Dermis blood vessel endothelial cell (primary cell): ENCODE results near the gene LPCAT4. TPM values are rescaled to one million over a fixed set of nuclear protein-coding genes. Genes with fewer than 3 reads are reported as not detected.

ENCODE experiments used
- DNase-seq: peaks from one replicate; pipeline ENCODE4 v3.0.0; 2010
- total RNA-seq: library from RNA; depleted of rRNA; stranded (reverse); fragments of >200 nt; gene quantifications from 2 replicates; pipeline ENCODE4 v1.2.3, GENCODE V29; 2014

Gene LPCAT4
- total RNA-seq, 1 donor from 2014 or later: 9.5 TPM

- peak; percentile 12 for DNase-seq
These were observed 29.9 kb downstream of the LPCAT4 start for GRCh38 chr15:34336991-34337556.

DNA sequence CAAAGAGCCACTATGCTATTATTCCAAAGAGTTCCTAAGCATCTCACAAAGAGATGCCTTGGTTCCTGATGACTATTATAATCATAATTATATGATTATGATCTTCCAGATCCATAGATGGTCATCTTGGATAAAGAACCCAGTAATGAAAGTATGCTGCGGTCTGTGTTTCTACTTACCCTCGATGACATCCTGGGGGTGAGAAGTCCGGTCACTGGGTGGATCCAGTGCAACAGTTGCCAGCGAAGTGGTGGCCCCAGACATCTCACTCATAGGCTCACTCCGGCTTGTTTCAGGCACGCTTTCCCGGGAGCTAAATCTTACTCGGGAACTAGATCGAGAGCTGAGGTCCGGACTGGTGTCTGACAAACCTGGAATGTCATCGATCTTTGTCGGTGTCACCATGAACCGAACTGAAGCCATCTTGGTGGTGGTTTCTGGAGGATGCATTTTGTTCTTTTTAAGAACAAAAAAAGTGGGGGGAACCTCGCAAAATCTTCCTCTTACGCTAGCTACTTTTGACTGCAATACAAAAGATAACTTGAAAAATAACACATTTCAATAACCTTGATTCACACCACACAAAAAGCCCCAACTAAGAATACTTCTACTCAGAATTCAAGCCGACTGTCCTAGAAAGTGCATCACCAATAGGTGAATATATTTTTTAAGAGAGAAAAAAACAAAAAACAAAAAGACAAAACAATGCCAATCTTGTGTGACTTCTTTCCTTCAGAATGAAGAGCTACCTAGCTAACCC is 30.6 kb downstream of the LPCAT4 start:
- DNase-seq: no peak

DNA sequence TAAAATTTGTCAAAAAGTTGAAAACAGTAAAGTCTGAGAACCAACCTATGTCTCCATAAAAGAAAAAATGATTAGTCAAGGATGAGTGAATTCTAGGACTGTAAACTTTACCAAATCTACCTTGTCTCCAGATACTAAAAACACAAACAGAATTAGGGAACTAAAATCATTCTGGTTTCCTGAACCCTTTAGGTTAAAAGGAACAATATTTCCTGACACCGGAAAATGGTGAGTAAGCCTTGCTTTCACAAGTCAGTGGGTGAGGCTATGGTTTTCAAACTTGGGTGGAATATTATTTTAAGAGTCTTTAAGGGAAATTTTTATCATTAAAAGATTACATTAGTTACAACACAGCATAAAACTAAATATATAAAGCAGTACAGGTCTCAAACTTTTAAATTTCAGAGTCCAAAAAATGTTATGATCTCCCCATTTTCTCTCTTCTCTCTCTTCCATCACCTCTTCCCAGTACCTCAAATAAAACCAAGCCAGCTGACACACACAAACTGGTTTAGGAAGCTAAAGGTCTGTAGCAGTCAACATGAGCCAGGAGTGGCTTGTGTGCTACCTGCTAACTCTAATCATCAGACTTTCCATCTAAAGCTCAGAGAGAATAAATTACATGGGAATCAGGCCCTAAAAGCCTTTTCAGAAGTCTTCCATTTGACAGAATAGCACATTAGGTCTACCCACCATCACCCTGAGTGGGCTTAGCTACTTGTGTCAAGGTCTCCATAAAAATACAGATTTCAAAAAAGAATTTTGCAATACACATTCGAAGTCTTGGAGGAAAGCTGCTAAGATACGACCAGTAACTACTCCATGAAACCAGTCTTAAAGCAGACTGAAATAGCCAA is 31.6 kb downstream of the LPCAT4 start:
- peak; percentile 77 for DNase-seq

- DNase-seq: peak; percentile 12
These were observed 32.3 kb downstream of the LPCAT4 start for GRCh38 chr15:34334672-34335071.

- DNase-seq: no peak
These were observed 34.4 kb downstream of the LPCAT4 start for GRCh38 chr15:34332553-34333120.

DNA sequence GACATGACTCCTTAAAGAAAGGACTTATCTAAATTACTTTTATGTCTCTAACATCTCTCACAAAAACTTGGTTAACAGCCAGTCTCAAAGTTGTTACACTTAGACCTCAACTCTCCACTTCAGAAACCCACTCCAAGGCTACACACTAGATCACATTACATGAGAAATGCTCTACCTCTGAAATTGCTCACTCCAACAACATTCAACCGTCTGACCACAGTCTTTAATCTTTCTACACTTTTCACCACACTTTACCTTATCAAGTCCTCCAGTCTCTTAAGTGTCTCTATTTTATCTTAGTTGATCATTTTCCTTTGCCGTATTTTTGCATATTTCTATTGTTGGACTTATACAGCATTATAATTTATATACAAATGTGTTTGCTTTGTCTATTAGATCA is 35.2 kb downstream of the LPCAT4 start:
- no peak for DNase-seq

- no peak for DNase-seq
These were observed 36.7 kb downstream of the LPCAT4 start for GRCh38 chr15:34330279-34330678.

- no peak for DNase-seq
These were observed 38.0 kb downstream of the LPCAT4 start for GRCh38 chr15:34329006-34329405.

DNA sequence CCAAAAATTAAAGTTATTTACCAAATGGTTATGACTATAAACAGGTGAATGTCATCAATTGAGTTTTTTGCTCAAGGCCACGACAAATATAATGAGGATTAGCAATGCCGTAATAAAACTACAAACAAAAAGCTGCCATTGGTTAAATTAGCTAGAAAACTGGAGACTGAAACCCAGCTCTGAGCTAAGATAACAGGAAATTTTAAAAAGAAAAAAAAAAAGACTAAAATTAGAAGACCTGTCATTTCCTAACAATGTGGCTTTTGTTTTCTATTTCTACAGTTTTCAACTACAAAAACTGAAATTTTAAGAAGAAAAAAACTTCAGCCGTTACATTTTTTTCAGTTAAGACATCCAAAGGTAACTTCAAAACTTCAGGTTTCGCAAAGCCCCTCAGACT is 39.1 kb downstream of the LPCAT4 start:
- no peak for DNase-seq

DNA sequence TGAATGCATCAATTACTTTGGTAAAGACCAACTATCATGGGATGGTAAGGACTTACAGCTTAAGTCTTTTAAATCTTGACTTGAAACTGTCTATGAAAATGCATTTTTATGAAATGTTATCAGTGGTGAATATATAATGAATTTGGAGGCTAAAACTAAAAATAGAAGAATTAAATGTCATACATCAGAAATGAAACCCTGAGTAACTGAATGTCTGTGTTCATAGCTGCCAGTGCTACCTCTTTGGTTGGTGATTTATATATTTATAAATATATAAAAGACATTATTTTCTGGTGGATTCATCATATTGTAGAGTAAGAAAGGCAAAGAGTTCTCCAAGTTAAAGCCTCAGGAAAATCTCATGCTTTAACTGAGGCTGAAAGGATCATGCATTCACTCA is 41.6 kb downstream of the LPCAT4 start:
- DNase-seq: no peak

GRCh38 chr15:34324933-34325332 is 42.1 kb downstream of the LPCAT4 start:
- DNase-seq: no peak

DNA sequence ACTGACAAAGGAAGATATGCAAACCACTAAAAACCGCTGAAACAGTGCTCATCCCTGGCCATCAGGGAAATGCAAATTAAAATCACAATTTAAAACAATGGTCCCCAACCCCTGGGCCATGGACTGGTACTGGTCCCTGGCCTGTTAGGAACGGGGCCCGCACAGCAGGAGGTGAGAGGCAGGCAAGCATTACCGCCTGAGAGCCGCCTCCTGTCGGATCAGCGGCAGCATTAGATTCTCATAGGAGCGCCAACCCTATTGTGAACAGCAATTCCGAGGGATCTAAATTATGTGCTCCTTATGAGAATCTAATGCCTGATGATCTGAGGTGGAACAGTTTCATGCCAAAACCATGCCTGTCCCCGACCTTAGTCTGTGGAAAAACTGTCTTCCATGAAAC is 43.8 kb downstream of the LPCAT4 start:
- no peak for DNase-seq

GRCh38 chr15:34318277-34319079 is 48.5 kb downstream of the LPCAT4 start:
- DNase-seq: peak; percentile 77

- no peak for DNase-seq
These were observed 52.2 kb downstream of the LPCAT4 start for GRCh38 chr15:34314491-34315490.

DNA sequence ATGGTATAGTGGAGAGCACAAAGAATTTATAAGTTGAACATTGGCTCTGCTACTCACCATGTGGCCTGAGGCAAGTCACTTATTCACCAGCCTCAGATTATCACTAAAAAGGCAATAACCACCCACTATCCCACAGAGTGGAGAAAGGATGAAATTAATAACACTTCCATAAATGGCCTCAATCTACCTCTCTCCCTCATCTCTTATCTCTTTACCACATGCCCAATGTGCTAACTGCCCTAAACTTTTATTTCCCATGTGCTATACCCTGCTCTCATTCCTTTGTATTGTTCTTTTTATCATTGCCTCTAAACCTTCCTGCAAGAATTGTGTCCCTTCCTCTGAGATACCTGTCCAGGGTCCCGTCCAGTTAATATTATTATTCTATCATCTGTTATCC is 55.4 kb downstream of the LPCAT4 start:
- DNase-seq: no peak

Other genes starting within 250 kb of the LPCAT4 start
- 43.5 and 54.8 TPM in 2 replicates for gene KATNBL1, start 157.1 kb downstream of the LPCAT4 start, total RNA-seq
- gene EMC4, start 142.2 kb downstream of the LPCAT4 start, total RNA-seq: 110 and 164 TPM in 2 replicates
- gene SLC12A6, start 29.4 kb downstream of the LPCAT4 start, total RNA-seq: 23.8 and 42.8 TPM in 2 replicates
- gene NOP10, start 24.1 kb downstream of the LPCAT4 start, total RNA-seq: 181 and 222 TPM in 2 replicates
- not detected in 2 replicates for gene NUTM1, start 23.9 kb downstream of the LPCAT4 start, total RNA-seq
- gene GOLGA8A, start 70.6 kb upstream of the LPCAT4 start, total RNA-seq: 8.0 and 8.8 TPM in 2 replicates
- gene GOLGA8B, start 216.5 kb upstream of the LPCAT4 start, total RNA-seq: 7.1 and 28.6 TPM in 2 replicates